Pancreas (tissue), 10 donors: Measurements from ENCODE around the gene ACKR3. TPM values are rescaled to one million over a fixed set of nuclear protein-coding genes. Genes with fewer than 3 reads are reported as not detected.

Experiments used
- ATAC-seq, 4 donors: fragments of 200-7000 bp; cut with Tn5 transposase; one replicate each; pipeline versions ENCODE4 v1.8.0 to v1.9.1; 2020; ENCODE audit warnings: mild to moderate bottlenecking in 4 of 4, moderate library complexity in 4 of 4
- DNase-seq, 6 donors: peaks; one replicate each; pipeline ENCODE4 v3.0.0-alpha.2; 2020
- FAIRE-seq: peaks from 2 replicates; lab custom pipeline; 2012; peaks lifted over from hg19 to GRCh38; lab: Jason Lieb, UNC
- H3K27ac ChIP-seq, 4 donors: fragments of 200-600 bp; sonication (generic); 1 replicate in 3 of 4; 2 replicates in 1 of 4; pipeline versions ENCODE4 v1.5.0 to v1.8.0; 2020
- H3K27me3 ChIP-seq, 4 donors: fragments of 200-600 bp; one replicate each; pipeline ENCODE4 v1.8.0; 2021
- H3K36me3 ChIP-seq, 3 donors: fragments of 200-600 bp; sonication (generic) in 1 of 3; one replicate each; pipeline versions ENCODE4 v1.5.0 to v1.8.0; 2020 to 2021
- H3K4me1 ChIP-seq, 3 donors: fragments of 200-600 bp; one replicate each; pipeline ENCODE4 v1.8.0; 2021
- H3K4me3 ChIP-seq, 4 donors: fragments of 200-600 bp; sonication (generic) in 2 of 4; one replicate each; pipeline versions ENCODE4 v1.5.0 to v1.8.0; 2020 to 2021
- H3K9me3 ChIP-seq, 4 donors: fragments of 200-600 bp; one replicate each; pipeline ENCODE4 v1.8.0; 2021
- CTCF ChIP-seq, 4 donors: fragments of 200-600 bp; sonication (generic) in 3 of 4; IDR thresholded peaks; one replicate each; pipeline versions ENCODE4 v1.5.0 to v1.8.0; 2021; ENCODE audit warnings: antibody characterized with exemption in 4 of 4
- WGBS, 2 donors: extraction: QIAGEN DNeasy Blood & Tissue Kit; methylation state at CpG; one replicate each; pipeline ENCODE4 v1.1.7; 2013; 5-methylcytosine and 5-hydroxymethylcytosine counted together
- intact Hi-C, 3 donors: fragments of 100-400 bp; cut with DNase I; formaldehyde crosslinking; loops; one replicate each; pipeline versions ENCODE4 v1.11.1 to v1.14.2; 2022
- polyA plus RNA-seq, 2 donors: library from polyadenylated mRNA; stranded (reverse); fragments of 200-250 nt; gene quantifications; one replicate each; pipeline ENCODE4 v1.2.3, GENCODE V29; 2013
- total RNA-seq, 6 donors: library from RNA; stranded (reverse); fragmentation: NEBNext Ultra II Directional in 4 of 6; extraction: Animal tissue kit (Norgen Biotek cat#: 25700) in 4 of 6; gene quantifications; one replicate each; pipeline versions ENCODE4 v1.2.1 to v1.2.4, GENCODE V29; 2021 to 2023
- donor health status: healthy with polysubstance abuse.
- donor health status: DM: no; HTN: no; CAD: no; lungs with moderate emphysema.
- donor health status: DM: no; HTN: no; CAD: no.
- donor health status: control.
- donor health status: control.
- donor health status: Bipolar disorder and iron deficiency.
- donor health status: DM: yes; HTN: yes; CAD: no.
- donor health status: DM: no; HTN: no; CAD: no.
- donor health status: DM: no; HTN: no; CAD: no.
- donor health status: DM: yes; HTN: yes; CAD: no.

Gene ACKR3
- total and polyA plus RNA-seq, 8 donors: 6.2 to 30.3 (median 12.9) TPM

GRCh38 chr2:236602678-236603077, 33.1 kb downstream of the ACKR3 start:
- Histone ChIP-seq H3K27ac (no peak overlapping the region), H3K27me3 (no peaks in the 10 kb centered on the region), H3K36me3 (no peaks in the 10 kb centered on the region), H3K4me3 (no peak overlapping the region), H3K9me3 (no peaks in the 10 kb centered on the region), H3K4me1 (peaks cover 6 to 17% (median 9%) of the 10 kb centered on the region in 3 donors)
- ATAC-seq (no peak), DNase-seq (no peak), FAIRE-seq (no peak)
- WGBS, 2 donors: 93% methylated on average over 4 of the region's 4 CpGs
- intact Hi-C loops: no loop called here
- no peak for TF ChIP-seq CTCF (IDR thresholded peaks at IDR 0.05)

- Histone ChIP-seq H3K4me1 (peaks cover 9 to 13% (median 12%) of the 10 kb centered on the region in 3 donors), H3K4me3 (no peak overlapping the region), H3K27me3 (no peaks in the 10 kb centered on the region), H3K9me3 (no peaks in the 10 kb centered on the region), H3K36me3 (no peaks in the 10 kb centered on the region), H3K27ac (no peak overlapping the region)
- no peak for TF ChIP-seq CTCF (IDR thresholded peaks at IDR 0.05)
- WGBS, 2 donors: 83 to 86% methylated on average over 15 of the region's 15 CpGs
- FAIRE-seq (no peak), ATAC-seq (no peak), DNase-seq (no peak)
- intact Hi-C loops: no loop called here
Measured at GRCh38 chr2:236603361-236604015, 33.9 kb downstream of the ACKR3 start.

GRCh38 chr2:236604575-236605344, 35.1 kb downstream of the ACKR3 start:
- Histone ChIP-seq H3K27ac (no peak overlapping the region), H3K36me3 (no peaks in the 10 kb centered on the region), H3K4me3 (no peak overlapping the region), H3K4me1 (peaks cover 9 to 16% (median 12%) of the 10 kb centered on the region in 3 donors), H3K9me3 (no peaks in the 10 kb centered on the region), H3K27me3 (no peaks in the 10 kb centered on the region)
- FAIRE-seq (no peak), ATAC-seq (no peak), DNase-seq (no peak)
- intact Hi-C loops: no loop called here
- 88 to 91% methylated on average over 20 of the region's 20 CpGs for WGBS, 2 donors
- no peak for TF ChIP-seq CTCF (IDR thresholded peaks at IDR 0.05)

DNA sequence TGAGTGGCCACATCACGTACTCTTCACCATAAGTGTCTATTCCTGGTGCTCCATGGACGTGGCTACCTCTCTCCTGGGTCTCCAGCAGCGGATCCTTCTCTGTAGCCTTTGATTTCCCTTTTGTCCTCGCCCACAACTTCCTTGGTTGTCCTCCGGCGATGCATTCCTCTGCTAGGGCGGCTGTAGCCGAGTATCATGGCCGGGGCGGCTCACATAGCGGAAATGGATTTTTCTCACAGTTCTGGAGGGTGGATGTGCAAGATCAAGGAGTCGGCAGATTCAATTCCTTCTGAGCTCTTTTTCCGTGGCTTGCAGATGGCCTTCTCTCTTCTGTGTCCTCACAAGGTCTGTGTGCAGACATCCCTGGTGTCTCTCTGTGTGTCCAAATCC, 35.7 kb downstream of the ACKR3 start:
- Histone ChIP-seq H3K4me3 (no peak overlapping the region), H3K27ac (no peak overlapping the region), H3K9me3 (no peaks in the 10 kb centered on the region), H3K4me1 (peaks cover 9 to 16% (median 12%) of the 10 kb centered on the region in 3 donors), H3K36me3 (no peaks in the 10 kb centered on the region), H3K27me3 (no peaks in the 10 kb centered on the region)
- WGBS, 2 donors: 92 to 95% methylated on average over 13 of the region's 13 CpGs
- DNase-seq: no peak
- TF ChIP-seq CTCF (IDR thresholded peaks at IDR 0.05): no peak
- FAIRE-seq: no peak
- ATAC-seq: no peak
- intact Hi-C loops: no loop called here

DNA sequence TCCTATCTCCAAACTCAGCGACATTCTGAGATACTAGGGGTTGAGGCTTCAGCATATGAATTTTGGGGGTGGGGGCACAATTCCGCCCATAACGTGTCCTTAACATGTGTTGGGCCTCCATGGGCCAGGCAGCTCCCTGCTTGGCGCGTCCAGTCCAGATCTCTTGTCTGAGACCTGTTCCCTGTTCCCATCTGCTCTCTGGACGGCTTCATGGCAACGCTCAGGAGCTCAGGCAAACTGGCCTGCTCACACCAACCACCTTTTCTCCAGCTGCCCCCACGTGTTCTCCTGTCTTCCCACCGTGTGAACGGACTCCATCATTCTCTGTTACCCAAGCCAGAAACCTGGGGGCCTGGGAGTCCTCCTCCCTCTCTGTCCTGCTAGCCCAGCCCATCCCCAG, 36.4 kb downstream of the ACKR3 start:
- Histone ChIP-seq H3K27me3 (no peaks in the 10 kb centered on the region), H3K36me3 (no peaks in the 10 kb centered on the region), H3K9me3 (no peaks in the 10 kb centered on the region), H3K4me1 (peaks cover 9 to 16% (median 12%) of the 10 kb centered on the region in 3 donors), H3K4me3 (no peak overlapping the region), H3K27ac (no peak overlapping the region)
- no peak for TF ChIP-seq CTCF (IDR thresholded peaks at IDR 0.05)
- WGBS, 2 donors: 91 to 97% methylated on average over 10 of the region's 10 CpGs
- intact Hi-C loops: no loop called here
- no peak for FAIRE-seq
- no peak for ATAC-seq
- no peak for DNase-seq
